GM18508 (cell line): ENCODE measurements around the gene RDH5.
"Not testable (repeated sequence)": the region's sequence is repeated elsewhere in the genome, so short reads cannot be mapped to it uniquely, and the experiment has no call there.

Experiments used
- ATAC-seq: cut with Tn5 transposase; IDR thresholded peaks from one replicate; pipeline ENCODE4 v1.9.1; 2021; ENCODE audit warnings: moderate number of reproducible peaks; ENCODE audit not compliant: insufficient read depth, unreplicated experiment

The RDH5 gene

GRCh38 chr12:55742719-55743405, 22.7 kb downstream of the RDH5 start, which contains the start of gene GDF11:
Gene GDF11 (plus strand): TSS chr12:55743122. CDS start chr12:55743317, 195 bp downstream.
- no peak for ATAC-seq

GRCh38 chr12:55743406-55744339, 23.5 kb downstream of the RDH5 start:
- no peak for ATAC-seq

GRCh38 chr12:55744340-55745030, 24.3 kb downstream of the RDH5 start:
- ATAC-seq: no peak

- ATAC-seq: no peak
Measured at GRCh38 chr12:55745361-55746173, 25.4 kb downstream of the RDH5 start.

- ATAC-seq: no peak
Measured at GRCh38 chr12:55746174-55746912, 26.1 kb downstream of the RDH5 start.

GRCh38 chr12:55746913-55747231, 26.7 kb downstream of the RDH5 start:
- no peak for ATAC-seq

- ATAC-seq: no peak
Measured at GRCh38 chr12:55748230-55748993, 28.2 kb downstream of the RDH5 start.

- ATAC-seq: no peak
Measured at GRCh38 chr12:55755246-55755645, 35.1 kb downstream of the RDH5 start.

- no peak for ATAC-seq
Measured at GRCh38 chr12:55757701-55758100, 37.5 kb downstream of the RDH5 start.

- not testable (repeated sequence) for ATAC-seq
Measured at GRCh38 chr12:55758575-55758974, 38.4 kb downstream of the RDH5 start.

GRCh38 chr12:55760663-55761062, 40.5 kb downstream of the RDH5 start:
- no peak for ATAC-seq

GRCh38 chr12:55762646-55763045, 42.5 kb downstream of the RDH5 start:
- ATAC-seq: no peak

- ATAC-seq: no peak
Measured at GRCh38 chr12:55765736-55766290, 45.6 kb downstream of the RDH5 start.

GRCh38 chr12:55767156-55767555, 47.0 kb downstream of the RDH5 start:
- ATAC-seq: no peak

GRCh38 chr12:55771736-55772135, 51.5 kb downstream of the RDH5 start:
- ATAC-seq: no peak
